Hepatic stellate cell (primary cell): Measurements from ENCODE around the gene HFE.
"Not testable (repeated sequence)": the region's sequence is repeated elsewhere in the genome, so short reads cannot be mapped to it uniquely, and the experiment has no call there.

Source experiments
- DNase-seq: peaks from one replicate; pipeline ENCODE4 v3.0.0; 2011; ENCODE audit warnings: low spot score

HFE gene

DNA sequence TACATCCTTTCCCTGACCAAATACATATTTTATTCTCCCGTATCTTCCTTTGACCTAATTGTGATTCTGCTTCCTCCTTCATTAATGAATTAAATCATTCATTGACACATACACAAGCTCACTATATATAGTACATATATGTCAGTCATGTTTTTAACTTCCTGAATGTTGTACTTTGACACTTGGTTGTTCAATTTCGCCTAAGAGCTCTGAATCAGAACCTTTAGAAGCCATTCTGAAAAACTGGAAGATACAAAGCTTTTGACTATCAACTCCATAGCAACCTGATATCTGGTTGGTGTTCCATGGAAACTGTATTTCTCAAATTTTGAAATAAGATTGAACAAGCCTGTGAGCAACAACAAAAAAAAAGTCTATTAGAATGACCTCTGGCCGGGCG is 27.3 kb upstream of the HFE start:
- no peak for DNase-seq

DNA sequence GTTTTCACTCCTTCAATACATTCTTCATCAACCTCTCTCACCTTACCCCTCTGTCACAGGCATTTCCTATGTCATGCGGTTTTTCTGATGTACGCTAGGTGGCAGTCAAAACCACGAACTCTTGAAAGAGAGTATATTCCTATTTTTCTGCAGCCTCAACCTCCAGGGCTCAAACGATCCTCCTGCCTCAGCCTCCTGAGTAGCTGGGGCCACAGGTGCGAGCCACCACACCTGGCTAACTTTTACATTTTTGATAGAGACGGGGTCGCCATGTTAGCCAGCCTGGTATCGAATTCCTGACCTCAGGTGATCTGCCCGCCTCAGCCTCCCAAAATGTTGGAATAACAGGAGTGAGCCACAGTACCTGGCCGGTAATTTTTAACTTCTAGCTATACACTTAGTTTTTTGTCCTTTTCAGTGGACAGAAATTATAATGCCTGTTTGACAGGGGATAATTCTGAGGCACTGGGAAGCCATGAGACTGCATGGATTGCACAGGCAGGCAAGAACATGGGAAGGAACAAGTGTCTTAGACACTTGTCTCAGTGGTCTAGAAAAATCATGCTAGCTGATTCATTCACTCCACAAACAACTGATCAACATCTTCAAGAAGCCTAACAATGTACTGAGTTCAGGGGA is 22.5 kb upstream of the HFE start:
- peak; percentile 19 for DNase-seq

DNA sequence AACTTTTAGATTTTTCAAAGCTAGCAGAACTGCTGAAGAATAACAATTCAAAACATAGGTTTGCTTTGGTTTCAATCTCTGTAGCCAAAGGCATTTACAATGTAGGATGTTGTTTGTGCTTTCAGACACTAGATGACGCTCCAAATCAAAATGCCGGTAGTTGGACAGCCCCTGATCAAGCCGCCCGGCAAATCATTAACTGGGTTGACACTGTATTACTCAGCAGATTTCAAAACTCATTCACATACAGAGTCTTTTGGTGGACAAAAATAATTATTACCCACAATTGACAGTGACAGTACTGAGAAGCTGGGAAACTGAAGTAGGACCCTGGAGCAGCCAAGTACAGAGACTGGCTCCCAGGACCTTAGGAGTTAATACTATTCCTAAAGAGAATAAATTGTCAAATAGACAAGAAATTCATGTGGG is 21.3 kb upstream of the HFE start:
- DNase-seq, result peak; percentile 66

DNA sequence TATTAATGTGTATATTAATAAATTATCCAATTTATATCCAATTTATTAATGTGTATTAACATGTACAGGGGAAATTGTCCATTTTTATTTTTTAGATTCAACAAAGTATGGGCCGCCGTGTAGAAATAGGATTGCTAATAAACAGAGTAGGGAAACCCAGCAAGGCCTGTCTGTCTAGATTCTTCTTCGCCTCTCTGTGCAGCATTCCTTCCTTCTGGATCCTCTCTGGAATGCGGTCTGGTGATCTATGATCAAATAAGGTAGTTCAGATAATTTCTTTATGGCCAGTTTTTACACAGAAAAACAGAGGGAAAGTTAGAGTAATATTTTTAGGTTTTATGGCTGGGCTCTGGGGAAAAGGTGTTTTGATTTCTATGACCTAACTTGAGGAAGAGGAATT is 19.9 kb upstream of the HFE start:
- no peak for DNase-seq

DNA sequence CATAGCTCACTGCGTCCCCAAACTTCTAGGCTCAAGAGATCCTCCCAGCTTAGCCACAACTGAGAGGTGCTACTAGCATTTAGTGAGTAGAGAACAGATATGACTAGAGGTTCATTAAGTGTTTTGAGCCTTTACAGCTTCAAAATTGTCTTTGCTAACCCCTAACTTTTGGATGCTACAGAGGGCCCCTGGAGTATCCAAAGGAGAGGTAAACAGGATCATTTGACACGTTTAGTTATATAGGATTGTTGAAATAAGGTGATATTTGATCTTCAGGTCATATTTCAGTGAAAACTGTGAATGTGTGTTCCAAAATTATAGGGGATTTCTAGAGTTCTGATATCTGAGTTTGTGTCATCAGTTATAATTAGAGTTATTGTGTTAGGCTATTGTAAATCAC is 19.2 kb upstream of the HFE start:
- DNase-seq, result no peak

DNA sequence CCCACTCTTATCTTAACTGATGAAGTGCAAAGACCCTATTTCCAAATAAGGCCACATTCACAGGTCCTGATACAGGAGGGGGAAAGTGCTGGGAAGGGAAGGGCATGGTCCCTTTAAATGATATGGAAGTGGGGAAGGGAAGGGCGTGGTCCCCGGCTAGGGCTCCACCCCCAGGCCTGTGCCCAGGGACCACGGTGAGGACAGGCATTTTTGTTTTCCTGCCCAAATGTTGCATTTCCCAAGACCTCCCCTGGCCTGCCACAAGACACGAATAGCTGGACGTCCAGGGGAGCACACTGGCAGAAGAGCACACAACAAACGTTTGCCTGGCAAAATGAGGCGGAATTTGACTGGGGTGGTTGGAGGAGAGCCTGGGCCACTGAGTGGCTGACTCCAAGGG is 16.1 kb upstream of the HFE start:
- DNase-seq, result no peak

DNA sequence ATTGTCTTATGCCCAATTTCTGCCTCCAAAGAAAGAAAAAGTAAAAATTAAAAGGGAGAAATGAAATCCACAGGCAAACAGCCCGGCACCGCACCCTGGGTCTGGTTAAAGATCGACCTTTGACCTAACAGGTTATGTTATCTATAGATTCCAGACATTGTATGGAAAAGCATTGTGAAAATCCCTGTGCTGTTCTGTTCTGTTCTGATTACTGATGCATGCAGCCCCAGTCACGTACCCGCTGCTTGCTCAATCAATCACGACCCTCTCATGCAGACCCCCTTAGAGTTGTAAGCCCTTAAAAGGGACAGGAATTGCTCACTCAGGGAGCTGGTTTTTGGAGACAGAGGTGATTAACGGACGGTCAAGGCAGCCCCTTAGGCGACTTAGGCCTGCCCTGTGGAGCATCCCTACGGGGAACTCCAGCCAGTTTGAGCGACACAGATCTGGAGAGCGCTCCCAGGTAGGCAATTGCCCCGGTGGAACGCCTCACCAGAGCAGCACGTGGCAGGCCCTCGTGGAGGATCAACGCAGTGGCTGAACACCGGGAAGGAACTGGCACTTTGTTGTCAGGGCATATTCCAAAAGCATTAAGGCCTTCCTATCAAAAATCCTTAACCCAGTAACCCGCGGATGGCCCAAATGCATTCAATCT is 12.0 kb upstream of the HFE start:
- no peak for DNase-seq

DNA sequence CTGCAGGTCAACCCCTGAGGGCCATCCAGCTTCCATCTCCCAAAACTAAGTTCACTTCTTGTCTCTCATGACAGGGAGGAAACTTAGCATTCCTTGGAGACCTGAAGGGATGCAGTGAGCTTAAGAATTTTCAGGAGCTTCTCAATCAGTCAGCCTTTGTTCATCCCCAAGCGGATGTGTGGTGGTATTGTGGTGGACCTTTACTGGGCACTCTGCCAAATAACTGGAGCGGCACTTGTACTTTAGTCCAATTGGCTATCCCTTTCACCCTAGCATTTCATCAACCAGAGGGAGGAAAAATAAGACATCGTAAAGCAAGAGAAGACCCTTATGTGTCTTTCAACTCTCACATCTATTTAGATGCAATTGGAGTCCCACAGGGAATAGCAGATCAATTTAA is 9.2 kb upstream of the HFE start:
- not testable (repeated sequence) for DNase-seq

DNA sequence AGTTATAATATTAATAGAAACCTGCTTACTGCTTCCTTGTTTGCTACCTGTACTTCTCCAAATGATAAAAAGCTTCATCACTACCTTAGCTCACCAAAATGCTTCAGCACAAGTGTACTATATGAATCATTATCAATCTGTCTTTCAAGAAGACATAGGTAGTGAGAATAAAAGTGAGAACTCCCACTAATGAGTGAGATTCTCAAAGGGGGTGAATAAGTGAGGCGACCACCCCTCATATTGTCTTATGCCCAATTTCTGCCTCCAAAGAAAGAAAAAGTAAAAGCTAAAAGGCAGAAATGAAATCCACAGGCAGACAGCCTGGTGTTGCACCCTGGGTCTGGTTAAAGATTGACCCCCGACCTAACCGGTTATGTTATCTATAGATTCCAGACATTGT is 6.1 kb upstream of the HFE start:
- not testable (repeated sequence) for DNase-seq

DNA sequence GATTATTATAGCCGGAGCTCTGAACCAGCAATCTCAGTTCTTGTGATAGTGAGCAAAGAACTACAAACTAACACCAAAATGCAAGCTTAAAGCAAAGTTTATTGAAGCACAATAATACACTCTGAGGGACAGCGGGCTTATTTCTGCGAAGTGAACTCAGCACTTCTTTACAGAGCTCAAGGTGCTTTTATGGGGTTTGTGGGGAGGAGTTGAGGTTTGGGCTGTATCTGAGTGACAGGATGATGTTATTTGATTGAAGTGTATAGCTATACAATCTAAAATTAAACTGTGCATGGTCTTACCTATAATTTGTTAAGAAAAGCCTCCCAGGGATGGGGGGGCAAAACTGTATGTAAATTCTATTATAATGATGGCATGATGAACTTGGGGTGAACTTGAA is 1.0 kb upstream of the HFE start:
- no peak for DNase-seq

DNA sequence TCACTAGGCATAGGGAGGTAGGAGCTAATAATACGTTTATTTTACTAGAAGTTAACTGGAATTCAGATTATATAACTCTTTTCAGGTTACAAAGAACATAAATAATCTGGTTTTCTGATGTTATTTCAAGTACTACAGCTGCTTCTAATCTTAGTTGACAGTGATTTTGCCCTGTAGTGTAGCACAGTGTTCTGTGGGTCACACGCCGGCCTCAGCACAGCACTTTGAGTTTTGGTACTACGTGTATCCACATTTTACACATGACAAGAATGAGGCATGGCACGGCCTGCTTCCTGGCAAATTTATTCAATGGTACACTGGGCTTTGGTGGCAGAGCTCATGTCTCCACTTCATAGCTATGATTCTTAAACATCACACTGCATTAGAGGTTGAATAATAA is 1.1 kb downstream of the HFE start:
- no peak for DNase-seq

DNA sequence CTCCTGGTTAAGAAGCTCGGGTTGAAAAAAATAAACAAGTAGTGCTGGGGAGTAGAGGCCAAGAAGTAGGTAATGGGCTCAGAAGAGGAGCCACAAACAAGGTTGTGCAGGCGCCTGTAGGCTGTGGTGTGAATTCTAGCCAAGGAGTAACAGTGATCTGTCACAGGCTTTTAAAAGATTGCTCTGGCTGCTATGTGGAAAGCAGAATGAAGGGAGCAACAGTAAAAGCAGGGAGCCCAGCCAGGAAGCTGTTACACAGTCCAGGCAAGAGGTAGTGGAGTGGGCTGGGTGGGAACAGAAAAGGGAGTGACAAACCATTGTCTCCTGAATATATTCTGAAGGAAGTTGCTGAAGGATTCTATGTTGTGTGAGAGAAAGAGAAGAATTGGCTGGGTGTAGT is 2.0 kb downstream of the HFE start:
- no peak for DNase-seq

DNA sequence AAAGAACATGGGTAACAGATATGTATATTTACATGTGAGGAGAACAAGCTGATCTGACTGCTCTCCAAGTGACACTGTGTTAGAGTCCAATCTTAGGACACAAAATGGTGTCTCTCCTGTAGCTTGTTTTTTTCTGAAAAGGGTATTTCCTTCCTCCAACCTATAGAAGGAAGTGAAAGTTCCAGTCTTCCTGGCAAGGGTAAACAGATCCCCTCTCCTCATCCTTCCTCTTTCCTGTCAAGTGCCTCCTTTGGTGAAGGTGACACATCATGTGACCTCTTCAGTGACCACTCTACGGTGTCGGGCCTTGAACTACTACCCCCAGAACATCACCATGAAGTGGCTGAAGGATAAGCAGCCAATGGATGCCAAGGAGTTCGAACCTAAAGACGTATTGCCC is 5.2 kb downstream of the HFE start:
- no peak for DNase-seq

DNA sequence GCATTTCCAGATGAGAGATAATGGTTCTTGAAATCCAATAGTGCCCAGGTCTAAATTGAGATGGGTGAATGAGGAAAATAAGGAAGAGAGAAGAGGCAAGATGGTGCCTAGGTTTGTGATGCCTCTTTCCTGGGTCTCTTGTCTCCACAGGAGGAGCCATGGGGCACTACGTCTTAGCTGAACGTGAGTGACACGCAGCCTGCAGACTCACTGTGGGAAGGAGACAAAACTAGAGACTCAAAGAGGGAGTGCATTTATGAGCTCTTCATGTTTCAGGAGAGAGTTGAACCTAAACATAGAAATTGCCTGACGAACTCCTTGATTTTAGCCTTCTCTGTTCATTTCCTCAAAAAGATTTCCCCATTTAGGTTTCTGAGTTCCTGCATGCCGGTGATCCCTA is 6.8 kb downstream of the HFE start:
- no peak for DNase-seq

DNA sequence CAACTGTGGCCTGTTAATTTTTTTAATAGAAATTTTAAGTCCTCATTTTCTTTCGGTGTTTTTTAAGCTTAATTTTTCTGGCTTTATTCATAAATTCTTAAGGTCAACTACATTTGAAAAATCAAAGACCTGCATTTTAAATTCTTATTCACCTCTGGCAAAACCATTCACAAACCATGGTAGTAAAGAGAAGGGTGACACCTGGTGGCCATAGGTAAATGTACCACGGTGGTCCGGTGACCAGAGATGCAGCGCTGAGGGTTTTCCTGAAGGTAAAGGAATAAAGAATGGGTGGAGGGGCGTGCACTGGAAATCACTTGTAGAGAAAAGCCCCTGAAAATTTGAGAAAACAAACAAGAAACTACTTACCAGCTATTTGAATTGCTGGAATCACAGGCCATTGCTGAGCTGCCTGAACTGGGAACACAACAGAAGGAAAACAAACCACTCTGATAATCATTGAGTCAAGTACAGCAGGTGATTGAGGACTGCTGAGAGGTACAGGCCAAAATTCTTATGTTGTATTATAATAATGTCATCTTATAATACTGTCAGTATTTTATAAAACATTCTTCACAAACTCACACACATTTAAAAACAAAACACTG is 10.1 kb downstream of the HFE start:
- DNase-seq, result peak; percentile 31

DNA sequence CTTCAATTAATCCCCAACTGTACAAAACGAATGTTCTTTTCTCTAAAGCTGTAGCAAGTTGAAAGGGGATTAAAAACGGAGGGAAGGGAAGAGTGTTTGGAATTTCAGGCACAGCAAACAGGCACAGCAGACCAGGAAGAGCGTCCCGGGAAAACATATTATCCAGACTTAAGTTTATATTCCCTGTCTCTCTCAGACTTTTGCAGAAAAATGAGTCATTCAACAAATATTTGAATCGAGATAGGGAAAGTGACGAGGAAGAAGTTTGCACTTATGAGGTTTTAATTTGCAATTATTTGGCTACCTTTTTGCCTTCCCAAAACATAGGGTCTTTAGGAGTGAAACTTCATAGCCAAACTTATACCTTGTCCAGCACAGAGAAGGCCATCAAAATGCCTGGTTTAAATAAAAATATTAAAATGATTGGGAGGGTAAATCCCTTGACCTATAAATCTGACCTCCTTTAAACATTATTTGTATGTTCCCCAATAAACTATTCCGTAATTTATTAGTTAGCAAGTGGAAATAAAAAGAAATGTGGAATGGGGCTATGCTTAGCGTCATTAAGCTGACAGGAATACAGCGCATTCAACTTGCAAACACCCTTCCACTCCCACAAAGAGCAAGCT is 16.0 kb downstream of the HFE start:
- DNase-seq, result peak; percentile 41

DNA sequence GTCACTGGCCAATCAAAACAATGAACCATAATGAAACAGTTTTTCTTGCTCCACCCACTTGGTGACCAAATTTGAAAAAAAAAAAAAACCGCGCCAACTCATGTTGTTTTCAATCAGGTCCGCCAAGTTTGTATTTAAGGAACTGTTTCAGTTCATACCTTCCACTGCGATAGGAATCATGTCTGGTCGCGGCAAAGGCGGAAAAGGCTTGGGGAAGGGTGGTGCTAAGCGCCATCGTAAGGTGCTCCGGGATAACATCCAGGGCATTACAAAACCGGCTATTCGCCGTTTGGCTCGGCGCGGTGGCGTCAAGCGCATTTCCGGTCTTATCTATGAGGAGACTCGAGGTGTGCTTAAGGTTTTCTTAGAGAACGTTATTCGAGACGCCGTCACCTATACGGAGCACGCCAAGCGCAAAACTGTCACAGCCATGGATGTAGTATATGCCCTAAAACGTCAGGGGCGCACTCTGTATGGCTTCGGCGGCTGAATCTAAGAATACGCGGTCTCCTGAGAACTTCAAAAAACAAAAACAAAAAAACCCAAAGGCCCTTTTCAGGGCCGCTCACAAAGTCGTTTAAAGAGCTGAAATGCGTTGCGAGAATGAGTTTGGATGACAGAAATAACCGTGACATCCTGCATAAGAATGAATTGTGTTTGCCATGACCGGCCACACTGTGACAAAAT is 16.7 kb downstream of the HFE start:
- peak; percentile 70 for DNase-seq

DNA sequence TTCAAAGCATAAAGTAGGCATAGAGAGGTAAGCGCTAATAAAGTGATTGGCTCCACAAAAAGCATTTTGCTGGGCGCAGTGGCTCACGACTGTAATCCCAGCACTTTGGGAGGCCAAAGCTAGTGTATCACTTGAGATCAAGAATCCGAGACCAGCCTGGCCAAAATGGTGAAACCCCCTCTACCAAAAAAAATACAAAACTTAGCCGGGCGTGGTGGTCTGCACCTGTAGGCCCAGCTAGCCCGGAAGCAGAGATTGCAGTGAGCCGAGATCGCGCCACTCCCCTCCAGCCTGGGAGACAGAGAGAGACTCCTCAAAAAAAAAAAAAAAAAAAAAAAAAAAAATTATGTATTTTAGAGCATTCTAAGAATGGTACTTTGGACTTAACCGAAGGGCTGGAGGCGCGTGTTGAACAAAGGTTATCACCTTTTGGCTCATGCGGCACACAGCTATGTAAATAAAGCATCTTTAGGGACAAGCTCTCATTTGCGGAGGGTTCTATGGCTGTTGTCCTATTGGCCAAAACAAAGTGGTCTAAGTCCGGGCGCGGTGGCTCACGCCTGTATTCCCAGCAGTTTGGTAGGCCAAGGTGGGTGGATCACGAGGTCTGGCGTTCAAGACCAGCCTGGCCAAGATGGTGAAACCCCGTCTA is 17.4 kb downstream of the HFE start:
- DNase-seq, result no peak

DNA sequence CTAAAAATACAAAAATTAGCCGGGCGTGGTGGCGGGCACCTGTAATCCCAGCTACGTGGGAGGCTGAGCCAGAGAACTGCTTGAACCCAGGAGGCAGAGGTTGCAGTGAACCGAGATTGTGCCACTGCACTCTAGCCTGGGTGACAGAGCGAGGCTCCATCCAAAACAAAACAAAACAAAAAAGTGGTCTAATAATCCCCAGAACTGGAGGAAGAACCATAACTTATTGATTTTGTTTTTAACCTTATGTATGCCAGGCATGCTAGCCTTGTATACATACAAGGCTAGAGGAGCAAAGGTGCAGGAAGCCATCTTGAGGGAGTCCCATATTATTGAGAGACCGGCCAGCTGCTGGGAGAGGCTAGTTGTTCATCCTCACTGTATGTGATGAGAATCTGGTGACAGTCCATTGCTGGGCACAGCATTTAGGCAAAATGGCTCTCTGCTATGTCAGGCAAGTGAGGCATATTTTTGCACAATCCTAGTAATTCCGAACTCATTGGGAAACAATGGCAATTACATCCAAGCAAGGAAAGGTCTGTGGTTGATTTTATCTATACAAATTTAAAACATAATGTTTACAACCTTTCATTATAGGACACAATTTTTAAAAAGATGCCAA is 18.0 kb downstream of the HFE start:
- no peak for DNase-seq

DNA sequence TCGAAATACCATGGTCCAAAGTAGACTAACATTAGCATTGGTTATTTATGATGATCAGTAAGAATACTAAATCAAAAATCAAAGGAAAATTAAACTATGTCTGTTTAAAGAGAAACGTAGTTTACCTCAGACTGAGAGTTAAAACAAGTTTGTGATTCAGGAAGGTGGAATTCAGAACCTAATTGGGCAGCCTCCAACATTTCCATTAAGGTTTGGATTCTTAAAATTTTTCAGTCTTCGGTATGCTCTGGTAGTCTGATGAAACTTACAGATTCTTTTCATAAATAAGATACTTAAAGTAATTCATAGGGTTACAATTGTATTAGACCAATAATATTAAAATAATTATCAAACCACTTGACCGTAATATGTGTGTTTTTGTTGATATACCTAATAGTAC is 18.6 kb downstream of the HFE start:
- no peak for DNase-seq

DNA sequence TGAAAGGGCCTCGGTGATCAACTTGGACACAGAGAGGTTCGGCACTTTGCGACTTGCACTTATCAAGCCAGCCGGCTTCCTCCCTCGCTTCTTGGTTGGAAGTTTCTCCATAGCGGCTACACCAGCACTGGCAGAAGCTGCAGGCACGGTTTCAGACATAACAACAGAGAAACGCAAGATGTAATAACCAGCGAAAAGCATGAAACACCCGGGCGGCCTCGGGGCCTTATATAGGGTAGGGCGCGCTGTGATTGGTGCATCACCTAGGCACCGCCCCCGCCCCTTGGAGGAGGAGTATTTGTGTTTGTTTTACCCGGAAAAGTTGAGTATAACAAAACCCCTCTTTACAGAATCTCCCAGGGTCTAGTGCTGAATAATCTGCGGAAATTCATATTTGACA is 20.7 kb downstream of the HFE start:
- DNase-seq, result no peak

DNA sequence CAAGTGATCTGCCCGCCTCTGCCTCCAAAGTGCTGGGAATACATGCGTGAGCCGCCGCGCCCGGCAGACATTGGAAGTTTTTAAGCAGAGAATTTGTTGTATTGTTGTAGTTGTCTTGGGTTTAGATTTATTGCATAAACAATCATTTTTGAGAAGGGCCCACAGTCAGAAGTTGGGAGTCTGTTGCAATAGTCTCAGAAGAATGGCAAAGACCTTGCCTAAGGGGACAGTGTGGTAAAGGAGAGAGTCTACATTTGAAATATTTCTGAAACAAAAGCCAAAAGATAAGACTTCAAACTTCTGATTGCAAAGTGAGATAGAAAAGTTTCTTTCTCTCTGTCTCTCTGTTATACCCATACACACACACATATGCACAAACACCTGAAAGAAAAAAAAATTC is 22.5 kb downstream of the HFE start:
- DNase-seq, result no peak
